K562 (cell line): ENCODE results near the gene RUNX1. TPM values are rescaled to one million over a fixed set of nuclear protein-coding genes. Genes with fewer than 3 reads are reported as not detected.

ENCODE experiments used
- ATAC-seq: fragments of 200-7000 bp; cut with Tn5 transposase; 3 replicates; pipeline ENCODE4 v1.9.1; 2020; ENCODE audit warnings: moderate library complexity
- BruUV-seq: library from RNA; stranded (reverse); fragments of 400-500 nt; replicated peaks from 2 replicates; lab custom pipeline; 2021; lab: Mats Ljungman, UMichigan
- CTCF ChIA-PET: fragments of 300-600 bp; formaldehyde crosslinking; extraction: SDS; loops from one replicate; lab custom pipeline; 2021; ENCODE audit warnings: low intra/inter-chr PET ratio; lab: Yijun Ruan, JAX
- POLR2A ChIA-PET: fragments of 300-600, 350-650 bp; sonication (Branson Sonifier 250); formaldehyde crosslinking; extraction: SDS; loops from one replicate; lab custom pipeline; 2021; ENCODE audit warnings: antibody characterized with exemption, inconsistent platforms; lab: Yijun Ruan, JAX
- DNase-seq, 4 experiments: peaks; one replicate each; pipeline versions ENCODE4 v3.0.0 to v3.0.0-alpha.2; 2011 to 2018; ENCODE audit warnings: low spot score in 3 of 4, mixed read lengths in 3 of 4; ENCODE audit errors: extremely low read depth in 1 of 4
- FAIRE-seq: peaks from 2 replicates; lab custom pipeline; 2011; peaks lifted over from hg19 to GRCh38; lab: Jason Lieb, UNC
- H2AFZ ChIP-seq: 2 replicates; pipeline ENCODE4 v1.6.0; 2011; ENCODE audit warnings: low read depth, low read length, control low read depth, inconsistent platforms
- H3K27ac ChIP-seq: fragments of 200-600 bp; 3 replicates; pipeline ENCODE4 v1.8.0; 2011; ENCODE audit warnings: low read depth, mild to moderate bottlenecking, control low read depth, inconsistent platforms, low read length, moderate library complexity, mixed read lengths; ENCODE audit errors: extremely low read depth
- H3K27me3 ChIP-seq, 2 experiments: fragments of 300-600 bp in 1 of 2; 2 replicates in 1 of 2; 3 replicates in 1 of 2; pipeline versions ENCODE4 v1.6.0 to v1.8.0; 2011; ENCODE audit warnings: inconsistent platforms in 2 of 2, low read length in 2 of 2, mild to moderate bottlenecking in 1 of 2, mixed read lengths in 1 of 2, moderate library complexity in 1 of 2; ENCODE audit not compliant: control insufficient read depth in 2 of 2, insufficient read depth in 2 of 2
- H3K36me3 ChIP-seq: fragments of 300-600 bp; 3 replicates; pipeline ENCODE4 v1.8.0; 2011; ENCODE audit warnings: mild to moderate bottlenecking, low read length, inconsistent platforms; ENCODE audit not compliant: control insufficient read depth, insufficient read depth
- H3K4me1 ChIP-seq, 2 experiments: fragments of 200-600 bp in 1 of 2; replicated peaks in 1 of 2; 2 replicates in 1 of 2; 3 replicates in 1 of 2; pipeline versions ENCODE4 v1.5.1 to v1.8.0; 2011; ENCODE audit warnings: inconsistent platforms in 2 of 2, low read length in 2 of 2, mild to moderate bottlenecking in 1 of 2, mixed read lengths in 1 of 2, moderate library complexity in 1 of 2; ENCODE audit not compliant: control insufficient read depth in 2 of 2, insufficient read depth in 2 of 2
- H3K4me2 ChIP-seq: 2 replicates; pipeline ENCODE4 v1.6.1; 2011; ENCODE audit warnings: low read length, control low read depth, inconsistent platforms, mixed read lengths; ENCODE audit not compliant: insufficient read depth
- H3K4me3 ChIP-seq: fragments of 200-600 bp; sonication (generic), shearing (Covaris generic); 2 replicates; pipeline ENCODE4 v1.5.1; 2016; ENCODE audit warnings: control low read depth, inconsistent platforms
- H3K79me2 ChIP-seq: fragments of 200-600 bp; 3 replicates; pipeline ENCODE4 v1.8.0; 2011; ENCODE audit warnings: low read length, inconsistent platforms; ENCODE audit not compliant: control insufficient read depth, insufficient read depth
- H3K9ac ChIP-seq, 2 experiments: 2 replicates each; pipeline versions ENCODE4 v1.6.0 to v1.6.1; 2011; ENCODE audit warnings: low read depth in 2 of 2, low read length in 2 of 2, control low read depth in 1 of 2, inconsistent platforms in 1 of 2, mild to moderate bottlenecking in 1 of 2, mixed read lengths in 1 of 2; ENCODE audit not compliant: insufficient read depth in 1 of 2
- H3K9me1 ChIP-seq: one replicate; pipeline ENCODE4 v1.6.0; 2011; ENCODE audit warnings: inconsistent platforms, mild to moderate bottlenecking, low read length, moderate library complexity; ENCODE audit not compliant: control insufficient read depth, insufficient read depth
- H3K9me3 ChIP-seq: replicated peaks from 2 replicates; pipeline ENCODE4 v1.5.1; 2011; ENCODE audit warnings: low read depth, low read length, inconsistent platforms; ENCODE audit not compliant: control insufficient read depth, insufficient read depth
- H4K20me1 ChIP-seq: replicated peaks from 2 replicates; pipeline ENCODE4 v1.6.1; 2011; ENCODE audit warnings: low read length, inconsistent platforms, mixed read lengths; ENCODE audit not compliant: control insufficient read depth, insufficient read depth
- FOXA3 ChIP-seq, 2 experiments: fragments of 450-650 bp in 1 of 2; sonication (generic) in 1 of 2; formaldehyde crosslinking; IDR thresholded peaks in 1 of 2; conservative IDR thresholded peaks in 1 of 2; 2 replicates each; pipeline versions ENCODE4 v1.4.0 to v1.8.0; 2020 to 2022; ENCODE audit warnings: mild to moderate bottlenecking in 2 of 2, missing genetic modification reagents in 1 of 2
- KLF10 ChIP-seq: fragments of 250-450 bp; sonication (Bioruptor Pico); IDR thresholded peaks from 2 replicates; pipeline ENCODE4 v1.6.1; 2021; ENCODE audit warnings: matching md5 sums
- ZNF174 ChIP-seq: fragments of 250-450 bp; sonication (Bioruptor Pico); IDR thresholded peaks from 2 replicates; pipeline ENCODE4 v1.4.0; 2020; ENCODE audit warnings: mild to moderate bottlenecking
- ZNF780A ChIP-seq: fragments of 250-450 bp; sonication (Bioruptor Pico); IDR thresholded peaks from 2 replicates; pipeline ENCODE4 v1.5.0; 2021; ENCODE audit warnings: mild to moderate bottlenecking
- WGBS: fragments of 100-300 bp; shearing (Covaris generic); methylation state at CpG from one replicate; pipeline ENCODE4 v1.1.6; 2016; ENCODE audit warnings: low coverage, mixed read lengths; ENCODE audit not compliant: insufficient coverage; ENCODE audit errors: missing lambda C conversion rate; 5-methylcytosine and 5-hydroxymethylcytosine counted together
- in situ Hi-C: fragments of 300-500 bp; cut with MboI; formaldehyde crosslinking; loops from 4 replicates; pipeline ENCODE4 v1.15.0; 2018; ENCODE audit warnings: inconsistent platforms, mixed read lengths
- intact Hi-C: fragments of 100-400 bp; cut with micrococcal nuclease; formaldehyde crosslinking; loops from 2 replicates; pipeline ENCODE4 v1.14.2; 2022
- polyA plus RNA-seq, 8 experiments: library from polyadenylated mRNA; depleted of rRNA in 4 of 8; stranded (reverse) in 5 of 8; unstranded in 3 of 8; fragments of >200 nt; fragmentation: Nextera tagmentation in 2 of 8; fragmentation: Illumina TruSeq in 1 of 8; extraction: Ambion mirVana in 2 of 8; extraction: Trizol in 1 of 8; gene quantifications; 2 replicates each; pipeline versions ENCODE4 v1.2.1 to v1.2.3, GENCODE V29; 2011 to 2014; ENCODE audit warnings: inconsistent platforms in 1 of 8, missing spikeins in 1 of 8
- total RNA-seq, 7 experiments: library from RNA; depleted of rRNA in 6 of 7; stranded (reverse); fragments of >200 nt in 6 of 7; fragmentation: Illumina TruSeq in 2 of 7; extraction: Trizol in 2 of 7; gene quantifications; 2 replicates each; pipeline versions ENCODE4 v1.2.1 to v1.2.3, GENCODE V29; 2011 to 2021; ENCODE audit warnings: low replicate concordance in 1 of 7
- TF ChIP-seq, protein P1 (sequence below), 2 experiments: fragments of 450-650 bp in 1 of 2; IDR thresholded peaks; 2 replicates each; pipeline ENCODE4 v1.6.1; 2011 to 2017; ENCODE audit warnings: low read depth in 2 of 2, antibody characterized with exemption in 1 of 2, borderline replicate concordance in 1 of 2, low read length in 1 of 2, mild to moderate bottlenecking in 1 of 2, mixed read lengths in 1 of 2; ENCODE audit not compliant: control insufficient read depth in 1 of 2
- TF ChIP-seq, protein P2 (sequence below): fragments of 450-650 bp; IDR thresholded peaks from 2 replicates; pipeline ENCODE4 v1.6.1; 2018; ENCODE audit not compliant: partially characterized antibody
- TF ChIP-seq, protein P3 (sequence below): sonication (generic); formaldehyde crosslinking; IDR thresholded peaks from 2 replicates; pipeline ENCODE4 v1.8.0; 2023; ENCODE audit warnings: mild to moderate bottlenecking, missing genetic modification reagents

Gene RUNX1
- total and polyA plus RNA-seq, 9 of the 15 experiments (the other 6 are each of a cell fraction or from before 2014, with no cell fraction given): 2.2 to 68.6 (median 17.8) TPM

DNA sequence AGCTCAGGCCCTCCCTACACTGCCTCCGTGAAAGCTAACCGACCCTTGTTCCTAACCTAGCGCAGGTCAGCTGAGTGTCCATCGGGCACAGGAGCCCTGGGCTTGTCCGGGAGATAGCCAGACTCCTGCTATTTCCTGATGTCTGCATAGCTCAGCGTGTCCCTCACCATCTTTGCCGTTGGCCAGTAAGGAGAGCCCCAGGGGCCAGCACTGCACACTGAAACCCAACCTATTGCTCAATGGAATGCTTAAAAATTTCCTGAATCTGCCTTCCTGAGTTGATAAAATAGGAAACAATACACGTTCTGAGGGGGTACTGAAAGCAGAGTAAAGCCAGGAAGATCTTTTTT is 2.2 kb downstream of the RUNX1 start:
- ChIA-PET POLR2A (interaction anchor here (0.6 to 2.5 kb wide), 8 partner anchors 8 to 240 kb away, joined by 3 to 12 read pairs (median 4); no protein-coding TSS in a partner anchor), CTCF (no interaction called here)
- Histone ChIP-seq H3K27me3 (no peaks in the 10 kb centered on the region; a peak in 1 of 5 replicates), H3K9me3 (no peaks in the 10 kb centered on the region), H3K36me3 (peaks cover 5% of the 10 kb centered on the region; the same call in 1 of the 3 replicates), H3K79me2 (peaks cover 34% of the 10 kb centered on the region), H3K27ac (peak overlapping the region; percentile 19; the same call in 2 of the 3 replicates), H3K9ac (peak overlapping the region; percentile 65 to 81; a peak in 3 of 4 replicates), H2AFZ (peak overlapping the region; percentile 76), H3K4me3 (peak overlapping the region; percentile 40), H3K4me1 (peaks cover 13 to 53% of the 10 kb centered on the region in 2 experiments), H4K20me1 (no peaks in the 10 kb centered on the region), H3K4me2 (peak overlapping the region; percentile 71), H3K9me1 (no peaks in the 10 kb centered on the region)
- intact Hi-C loops (no loop called here), in situ Hi-C loops (no loop called here)
- no peak for DNase-seq
- no peak for FAIRE-seq
- BruUV-seq: no TSS peak
- 48% methylated on average over 8 of the region's 8 CpGs for WGBS
- no peak for ATAC-seq
- TF ChIP-seq, protein P1, sequence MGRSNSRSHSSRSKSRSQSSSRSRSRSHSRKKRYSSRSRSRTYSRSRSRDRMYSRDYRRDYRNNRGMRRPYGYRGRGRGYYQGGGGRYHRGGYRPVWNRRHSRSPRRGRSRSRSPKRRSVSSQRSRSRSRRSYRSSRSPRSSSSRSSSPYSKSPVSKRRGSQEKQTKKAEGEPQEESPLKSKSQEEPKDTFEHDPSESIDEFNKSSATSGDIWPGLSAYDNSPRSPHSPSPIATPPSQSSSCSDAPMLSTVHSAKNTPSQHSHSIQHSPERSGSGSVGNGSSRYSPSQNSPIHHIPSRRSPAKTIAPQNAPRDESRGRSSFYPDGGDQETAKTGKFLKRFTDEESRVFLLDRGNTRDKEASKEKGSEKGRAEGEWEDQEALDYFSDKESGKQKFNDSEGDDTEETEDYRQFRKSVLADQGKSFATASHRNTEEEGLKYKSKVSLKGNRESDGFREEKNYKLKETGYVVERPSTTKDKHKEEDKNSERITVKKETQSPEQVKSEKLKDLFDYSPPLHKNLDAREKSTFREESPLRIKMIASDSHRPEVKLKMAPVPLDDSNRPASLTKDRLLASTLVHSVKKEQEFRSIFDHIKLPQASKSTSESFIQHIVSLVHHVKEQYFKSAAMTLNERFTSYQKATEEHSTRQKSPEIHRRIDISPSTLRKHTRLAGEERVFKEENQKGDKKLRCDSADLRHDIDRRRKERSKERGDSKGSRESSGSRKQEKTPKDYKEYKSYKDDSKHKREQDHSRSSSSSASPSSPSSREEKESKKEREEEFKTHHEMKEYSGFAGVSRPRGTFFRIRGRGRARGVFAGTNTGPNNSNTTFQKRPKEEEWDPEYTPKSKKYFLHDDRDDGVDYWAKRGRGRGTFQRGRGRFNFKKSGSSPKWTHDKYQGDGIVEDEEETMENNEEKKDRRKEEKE (IDR thresholded peaks at IDR 0.05; ENCODE audit: borderline replicate concordance in 1 of 2, control insufficient read depth in 1 of 2, low read depth in 2 of 2, low read length in 1 of 2): no peak
- TF ChIP-seq, protein P2, sequence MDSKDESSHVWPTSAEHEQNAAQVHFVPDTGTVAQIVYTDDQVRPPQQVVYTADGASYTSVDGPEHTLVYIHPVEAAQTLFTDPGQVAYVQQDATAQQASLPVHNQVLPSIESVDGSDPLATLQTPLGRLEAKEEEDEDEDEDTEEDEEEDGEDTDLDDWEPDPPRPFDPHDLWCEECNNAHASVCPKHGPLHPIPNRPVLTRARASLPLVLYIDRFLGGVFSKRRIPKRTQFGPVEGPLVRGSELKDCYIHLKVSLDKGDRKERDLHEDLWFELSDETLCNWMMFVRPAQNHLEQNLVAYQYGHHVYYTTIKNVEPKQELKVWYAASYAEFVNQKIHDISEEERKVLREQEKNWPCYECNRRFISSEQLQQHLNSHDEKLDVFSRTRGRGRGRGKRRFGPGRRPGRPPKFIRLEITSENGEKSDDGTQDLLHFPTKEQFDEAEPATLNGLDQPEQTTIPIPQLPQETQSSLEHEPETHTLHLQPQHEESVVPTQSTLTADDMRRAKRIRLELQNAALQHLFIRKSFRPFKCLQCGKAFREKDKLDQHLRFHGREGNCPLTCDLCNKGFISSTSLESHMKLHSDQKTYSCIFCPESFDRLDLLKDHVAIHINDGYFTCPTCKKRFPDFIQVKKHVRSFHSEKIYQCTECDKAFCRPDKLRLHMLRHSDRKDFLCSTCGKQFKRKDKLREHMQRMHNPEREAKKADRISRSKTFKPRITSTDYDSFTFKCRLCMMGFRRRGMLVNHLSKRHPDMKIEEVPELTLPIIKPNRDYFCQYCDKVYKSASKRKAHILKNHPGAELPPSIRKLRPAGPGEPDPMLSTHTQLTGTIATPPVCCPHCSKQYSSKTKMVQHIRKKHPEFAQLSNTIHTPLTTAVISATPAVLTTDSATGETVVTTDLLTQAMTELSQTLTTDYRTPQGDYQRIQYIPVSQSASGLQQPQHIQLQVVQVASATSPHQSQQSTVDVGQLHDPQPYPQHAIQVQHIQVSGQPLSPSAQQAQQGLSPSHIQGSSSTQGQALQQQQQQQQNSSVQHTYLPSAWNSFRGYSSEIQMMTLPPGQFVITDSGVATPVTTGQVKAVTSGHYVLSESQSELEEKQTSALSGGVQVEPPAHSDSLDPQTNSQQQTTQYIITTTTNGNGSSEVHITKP: no peak
- no peak for TF ChIP-seq ZNF174 (CRISPR knock-in tag)
- no peak for TF ChIP-seq FOXA3 (CRISPR knock-in tag; conservative IDR thresholded peaks at IDR 0.05 in 1 of 2, IDR thresholded peaks at IDR 0.05 in 1 of 2)
- TF ChIP-seq KLF10: no peak
- no peak for TF ChIP-seq ZNF780A (CRISPR knock-in tag)
- TF ChIP-seq, protein P3, sequence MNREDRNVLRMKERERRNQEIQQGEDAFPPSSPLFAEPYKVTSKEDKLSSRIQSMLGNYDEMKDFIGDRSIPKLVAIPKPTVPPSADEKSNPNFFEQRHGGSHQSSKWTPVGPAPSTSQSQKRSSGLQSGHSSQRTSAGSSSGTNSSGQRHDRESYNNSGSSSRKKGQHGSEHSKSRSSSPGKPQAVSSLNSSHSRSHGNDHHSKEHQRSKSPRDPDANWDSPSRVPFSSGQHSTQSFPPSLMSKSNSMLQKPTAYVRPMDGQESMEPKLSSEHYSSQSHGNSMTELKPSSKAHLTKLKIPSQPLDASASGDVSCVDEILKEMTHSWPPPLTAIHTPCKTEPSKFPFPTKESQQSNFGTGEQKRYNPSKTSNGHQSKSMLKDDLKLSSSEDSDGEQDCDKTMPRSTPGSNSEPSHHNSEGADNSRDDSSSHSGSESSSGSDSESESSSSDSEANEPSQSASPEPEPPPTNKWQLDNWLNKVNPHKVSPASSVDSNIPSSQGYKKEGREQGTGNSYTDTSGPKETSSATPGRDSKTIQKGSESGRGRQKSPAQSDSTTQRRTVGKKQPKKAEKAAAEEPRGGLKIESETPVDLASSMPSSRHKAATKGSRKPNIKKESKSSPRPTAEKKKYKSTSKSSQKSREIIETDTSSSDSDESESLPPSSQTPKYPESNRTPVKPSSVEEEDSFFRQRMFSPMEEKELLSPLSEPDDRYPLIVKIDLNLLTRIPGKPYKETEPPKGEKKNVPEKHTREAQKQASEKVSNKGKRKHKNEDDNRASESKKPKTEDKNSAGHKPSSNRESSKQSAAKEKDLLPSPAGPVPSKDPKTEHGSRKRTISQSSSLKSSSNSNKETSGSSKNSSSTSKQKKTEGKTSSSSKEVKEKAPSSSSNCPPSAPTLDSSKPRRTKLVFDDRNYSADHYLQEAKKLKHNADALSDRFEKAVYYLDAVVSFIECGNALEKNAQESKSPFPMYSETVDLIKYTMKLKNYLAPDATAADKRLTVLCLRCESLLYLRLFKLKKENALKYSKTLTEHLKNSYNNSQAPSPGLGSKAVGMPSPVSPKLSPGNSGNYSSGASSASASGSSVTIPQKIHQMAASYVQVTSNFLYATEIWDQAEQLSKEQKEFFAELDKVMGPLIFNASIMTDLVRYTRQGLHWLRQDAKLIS: 0 out of 2 replicates have a peak, but pooled peaks have one; percentile 22
